Measurements from ENCODE around the gene OR10A2. TPM values are rescaled to one million over a fixed set of nuclear protein-coding genes. Genes with fewer than 3 reads are reported as not detected.
"Not testable (repeated sequence)": the region's sequence is repeated elsewhere in the genome, so short reads cannot be mapped to it uniquely, and the experiment has no call there.

OR10A2 gene, protein sequence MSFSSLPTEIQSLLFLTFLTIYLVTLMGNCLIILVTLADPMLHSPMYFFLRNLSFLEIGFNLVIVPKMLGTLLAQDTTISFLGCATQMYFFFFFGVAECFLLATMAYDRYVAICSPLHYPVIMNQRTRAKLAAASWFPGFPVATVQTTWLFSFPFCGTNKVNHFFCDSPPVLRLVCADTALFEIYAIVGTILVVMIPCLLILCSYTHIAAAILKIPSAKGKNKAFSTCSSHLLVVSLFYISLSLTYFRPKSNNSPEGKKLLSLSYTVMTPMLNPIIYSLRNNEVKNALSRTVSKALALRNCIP
- total RNA-seq: not detected

DNA sequence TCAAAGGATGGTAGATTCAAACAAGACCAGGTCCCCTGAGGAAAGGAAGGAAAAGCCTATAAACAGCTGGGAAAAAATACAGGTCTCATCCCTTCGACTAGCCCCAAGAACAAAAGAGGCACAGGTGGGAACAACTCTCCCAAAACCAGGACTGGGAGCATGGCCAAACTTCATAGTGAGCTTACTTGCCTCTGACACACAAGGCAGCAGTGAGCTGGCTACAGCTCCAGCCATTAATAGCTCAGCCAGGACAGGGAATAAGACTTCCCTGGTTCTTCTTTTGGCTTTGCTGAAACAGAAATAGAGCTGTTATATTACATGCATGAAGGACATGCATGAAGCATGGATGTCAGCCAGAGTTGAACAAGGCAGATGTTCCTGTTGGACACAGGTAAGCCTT is at the start of gene OR10A2:
OR10A2 (plus strand) TSS at position 97 of the 400 bp plus-strand sequence. CDS start 6,698 bp downstream, outside the sequence.
- H3K27me3 Mint-ChIP-seq: peaks cover 19% of the 10 kb centered on the region
- H3K27ac Mint-ChIP-seq: no peak within 1 kb of the TSS
- H3K4me3 Mint-ChIP-seq: no peak within 1 kb of the TSS
- H3K9me3 Mint-ChIP-seq: peaks cover 6% of the 10 kb centered on the region
- ATAC-seq (replicated peaks): no peak
- H3K36me3 Mint-ChIP-seq (ENCODE audit: low read depth): no peaks in the 10 kb centered on the region
- no peaks in the 10 kb centered on the region for H3K4me1 Mint-ChIP-seq

GRCh38 chr11:6813656-6814055 is 49.2 kb upstream of the OR10A2 start:
- Mint-ChIP-seq H3K27ac (no peak overlapping the region), H3K4me1 (peaks cover 5% of the 10 kb centered on the region), H3K36me3 (ENCODE audit: low read depth) (no peaks in the 10 kb centered on the region)

DNA sequence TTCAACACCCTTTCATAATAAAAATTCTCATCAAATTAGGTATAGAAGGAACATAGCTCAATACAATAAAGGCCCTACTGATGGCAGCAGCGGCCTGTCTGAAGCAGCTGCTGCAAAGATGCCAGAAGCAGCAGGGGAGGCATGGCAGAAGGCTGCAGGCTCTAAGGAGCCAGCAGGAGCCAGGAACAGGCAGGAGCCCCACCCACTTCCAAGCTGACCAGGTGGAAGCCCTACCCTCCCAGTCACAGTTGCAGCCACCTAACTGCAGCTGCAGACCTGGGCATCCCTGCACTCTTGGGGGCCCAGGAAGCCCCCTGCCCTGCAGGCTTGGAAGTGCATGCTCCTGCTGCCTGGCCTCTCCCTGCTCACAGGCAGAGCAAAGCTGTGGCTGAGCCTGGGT is 45.2 kb upstream of the OR10A2 start:
- no peak overlapping the region for H3K27ac Mint-ChIP-seq
- H3K4me3 Mint-ChIP-seq: no peak overlapping the region
- H3K36me3 Mint-ChIP-seq (ENCODE audit: low read depth): no peaks in the 10 kb centered on the region
- H3K4me1 Mint-ChIP-seq: no peaks in the 10 kb centered on the region
- H3K27me3 Mint-ChIP-seq: peaks cover 24% of the 10 kb centered on the region
- peaks cover 5% of the 10 kb centered on the region for H3K9me3 Mint-ChIP-seq
- no peak for ATAC-seq (replicated peaks)

More at GRCh38 chr11:6813656-6814055, 49.2 kb upstream of the OR10A2 start:
- Mint-ChIP-seq H3K9me3 (no peaks in the 10 kb centered on the region), H3K27me3 (peaks cover 26% of the 10 kb centered on the region), H3K4me3 (no peak overlapping the region)
- no peak for ATAC-seq (replicated peaks)

DNA sequence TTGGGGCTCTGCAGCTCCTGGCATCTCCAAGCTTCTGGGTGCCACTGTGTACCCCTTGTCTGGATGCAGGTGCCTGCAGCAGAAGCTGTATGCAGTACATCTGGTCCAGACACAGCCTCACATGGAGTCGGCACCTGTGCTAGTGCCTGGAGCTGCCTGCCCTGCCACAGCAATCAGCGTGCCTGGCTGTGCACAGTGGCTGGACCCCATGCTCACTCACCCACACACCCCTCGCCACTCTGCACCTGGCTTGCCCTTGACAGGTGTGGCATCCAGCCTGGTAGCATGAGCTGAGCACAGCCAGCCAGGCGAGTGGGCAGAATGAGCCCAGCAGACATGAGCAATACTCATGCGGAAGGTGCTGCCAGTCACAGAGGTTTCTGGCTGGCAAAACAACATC is 43.9 kb upstream of the OR10A2 start:
- H3K27me3 Mint-ChIP-seq: peaks cover 22% of the 10 kb centered on the region
- H3K4me3 Mint-ChIP-seq: no peak overlapping the region
- no peak overlapping the region for H3K27ac Mint-ChIP-seq
- H3K9me3 Mint-ChIP-seq: peaks cover 5% of the 10 kb centered on the region
- H3K36me3 Mint-ChIP-seq (ENCODE audit: low read depth): no peaks in the 10 kb centered on the region
- H3K4me1 Mint-ChIP-seq: no peaks in the 10 kb centered on the region
- no peak for ATAC-seq (replicated peaks)

- H3K27me3 Mint-ChIP-seq: peaks cover 32% of the 10 kb centered on the region
- H3K9me3 Mint-ChIP-seq: peaks cover 5% of the 10 kb centered on the region
- no peak overlapping the region for H3K4me3 Mint-ChIP-seq
- ATAC-seq (replicated peaks): no peak
- H3K4me1 Mint-ChIP-seq: no peaks in the 10 kb centered on the region
- H3K36me3 Mint-ChIP-seq (ENCODE audit: low read depth): no peaks in the 10 kb centered on the region
- no peak overlapping the region for H3K27ac Mint-ChIP-seq
These were observed 38.6 kb upstream of the OR10A2 start for GRCh38 chr11:6824136-6824823.

GRCh38 chr11:6825231-6825744 is 37.6 kb upstream of the OR10A2 start:
- ATAC-seq (replicated peaks): peak; percentile 69
- Mint-ChIP-seq H3K27me3 (peaks cover 32% of the 10 kb centered on the region), H3K9me3 (peaks cover 2% of the 10 kb centered on the region), H3K4me3 (no peak overlapping the region), H3K4me1 (no peaks in the 10 kb centered on the region), H3K36me3 (ENCODE audit: low read depth) (no peaks in the 10 kb centered on the region), H3K27ac (no peak overlapping the region)

GRCh38 chr11:6828103-6828502 is 34.8 kb upstream of the OR10A2 start:
- H3K9me3 Mint-ChIP-seq: no peaks in the 10 kb centered on the region

DNA sequence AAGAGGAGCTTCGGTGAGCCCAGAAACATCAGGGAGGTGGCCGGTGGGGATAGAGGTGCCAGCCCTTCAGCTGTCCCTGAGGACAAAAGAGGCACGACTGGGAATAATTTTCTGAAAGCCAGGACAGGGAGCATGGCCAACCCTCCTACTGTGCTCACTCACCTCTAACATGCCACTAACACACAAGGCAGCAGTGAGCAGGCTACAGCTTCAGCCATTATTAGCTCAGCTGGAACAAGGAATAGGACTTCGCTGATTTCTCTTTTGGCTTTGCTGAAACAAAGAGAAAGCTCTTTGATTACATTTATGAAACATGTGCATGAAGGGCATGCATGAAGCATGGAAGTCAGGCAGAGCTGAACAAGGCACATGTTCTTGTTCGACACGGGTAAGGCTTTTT is 29.5 kb upstream of the OR10A2 start:
- Mint-ChIP-seq H3K4me1 (no peaks in the 10 kb centered on the region), H3K27me3 (peaks cover 16% of the 10 kb centered on the region), H3K9me3 (no peaks in the 10 kb centered on the region), H3K36me3 (ENCODE audit: low read depth) (no peaks in the 10 kb centered on the region), H3K27ac (no peak overlapping the region), H3K4me3 (no peak overlapping the region)
- no peak for ATAC-seq (replicated peaks)

More at GRCh38 chr11:6828103-6828502, 34.8 kb upstream of the OR10A2 start:
- ATAC-seq (replicated peaks): no peak
- Mint-ChIP-seq H3K36me3 (ENCODE audit: low read depth) (no peaks in the 10 kb centered on the region), H3K27ac (no peak overlapping the region), H3K4me1 (no peaks in the 10 kb centered on the region), H3K4me3 (no peak overlapping the region), H3K27me3 (peaks cover 30% of the 10 kb centered on the region)

GRCh38 chr11:6834021-6834420 is 28.8 kb upstream of the OR10A2 start:
- Mint-ChIP-seq H3K36me3 (ENCODE audit: low read depth) (no peaks in the 10 kb centered on the region), H3K4me1 (no peaks in the 10 kb centered on the region), H3K4me3 (no peak overlapping the region), H3K9me3 (no peaks in the 10 kb centered on the region), H3K27ac (no peak overlapping the region), H3K27me3 (peaks cover 12% of the 10 kb centered on the region)
- no peak for ATAC-seq (replicated peaks)

GRCh38 chr11:6841694-6842093 is 21.2 kb upstream of the OR10A2 start:
- Mint-ChIP-seq H3K9me3 (no peaks in the 10 kb centered on the region), H3K27me3 (peaks cover 25% of the 10 kb centered on the region), H3K36me3 (ENCODE audit: low read depth) (no peaks in the 10 kb centered on the region), H3K27ac (no peak overlapping the region), H3K4me3 (no peak overlapping the region), H3K4me1 (no peaks in the 10 kb centered on the region)
- ATAC-seq (replicated peaks): no peak

DNA sequence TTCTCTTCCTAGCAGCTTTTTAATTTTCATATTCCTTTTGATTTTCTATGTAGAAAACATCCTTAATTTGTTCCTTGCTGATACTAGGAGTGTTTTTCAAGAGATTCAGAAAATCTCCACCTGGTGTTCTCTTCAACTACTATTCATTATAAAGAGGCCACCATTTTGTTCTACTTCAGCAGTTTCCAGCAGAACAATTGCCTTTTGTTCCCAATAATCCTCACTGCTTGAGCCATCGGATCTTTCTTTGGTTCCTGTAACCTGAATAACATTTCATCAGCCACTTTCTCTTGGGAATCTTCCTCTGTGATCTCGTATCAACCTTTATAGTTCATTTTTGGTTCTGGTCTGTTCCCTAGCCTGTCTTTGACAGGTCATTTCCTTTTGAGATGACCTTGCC is 19.2 kb upstream of the OR10A2 start:
- Mint-ChIP-seq H3K36me3 (ENCODE audit: low read depth) (no peaks in the 10 kb centered on the region), H3K4me1 (no peaks in the 10 kb centered on the region), H3K9me3 (no peaks in the 10 kb centered on the region), H3K27me3 (peaks cover 37% of the 10 kb centered on the region), H3K4me3 (no peak overlapping the region), H3K27ac (no peak overlapping the region)
- no peak for ATAC-seq (replicated peaks)

GRCh38 chr11:6844356-6844755 is 18.5 kb upstream of the OR10A2 start:
- Mint-ChIP-seq H3K4me1 (no peaks in the 10 kb centered on the region), H3K27me3 (peaks cover 37% of the 10 kb centered on the region), H3K27ac (no peak overlapping the region), H3K9me3 (no peaks in the 10 kb centered on the region), H3K36me3 (ENCODE audit: low read depth) (no peaks in the 10 kb centered on the region), H3K4me3 (no peak overlapping the region)
- no peak for ATAC-seq (replicated peaks)

GRCh38 chr11:6845383-6845782 is 17.5 kb upstream of the OR10A2 start, which contains the start of gene OR10A5:
TSS of gene OR10A5 (plus strand) at chr11:6845683. CDS start at chr11:6845683, 0 bp downstream.
- Mint-ChIP-seq H3K9me3 (no peaks in the 10 kb centered on the region), H3K4me1 (no peaks in the 10 kb centered on the region), H3K36me3 (ENCODE audit: low read depth) (no peaks in the 10 kb centered on the region), H3K4me3 (no peak within 1 kb of the TSS), H3K27me3 (peaks cover 37% of the 10 kb centered on the region), H3K27ac (no peak within 1 kb of the TSS)
- no peak for ATAC-seq (replicated peaks)

DNA sequence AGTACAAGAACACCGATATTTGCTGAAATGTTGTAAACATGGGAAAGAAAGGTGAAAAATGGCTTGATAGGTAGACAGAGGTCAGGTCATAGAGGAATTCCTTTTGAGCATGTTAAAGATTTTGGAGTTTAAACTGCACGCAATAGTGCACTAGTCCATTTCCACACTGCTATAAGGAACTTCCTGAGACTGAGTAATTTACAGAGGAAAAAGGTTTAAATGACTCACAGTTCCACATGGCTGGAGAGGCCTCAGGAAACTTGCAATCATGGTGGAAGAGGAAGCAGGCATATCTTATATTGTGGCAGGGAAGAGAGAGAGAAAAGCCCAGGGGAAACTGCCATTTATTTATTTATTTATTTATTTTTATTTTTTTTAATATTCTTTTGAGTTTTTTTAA is 12.3 kb upstream of the OR10A2 start:
- Mint-ChIP-seq H3K27me3 (peaks cover 19% of the 10 kb centered on the region), H3K9me3 (no peaks in the 10 kb centered on the region), H3K4me3 (no peak overlapping the region), H3K36me3 (ENCODE audit: low read depth) (no peaks in the 10 kb centered on the region), H3K27ac (no peak overlapping the region), H3K4me1 (no peaks in the 10 kb centered on the region)
- ATAC-seq (replicated peaks): no peak

DNA sequence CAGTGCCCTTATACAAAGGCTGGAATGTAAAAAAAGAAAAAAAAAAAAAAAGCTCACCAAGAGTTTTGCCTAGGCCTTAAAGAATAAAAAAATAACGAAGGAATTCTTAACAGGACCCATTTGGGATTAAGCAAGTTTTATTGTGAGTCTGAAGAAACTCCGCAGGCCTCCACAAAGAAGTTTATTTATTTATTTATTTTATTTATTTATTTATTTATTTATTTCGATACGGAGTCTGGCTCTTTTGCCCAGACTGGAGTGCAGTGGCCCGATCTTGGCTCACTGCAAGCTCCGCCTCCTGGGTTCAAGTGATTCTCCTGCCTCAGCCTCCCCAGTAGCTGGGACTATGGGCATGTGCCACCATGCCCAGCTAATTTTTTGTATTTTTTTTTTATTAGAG is 8.1 kb upstream of the OR10A2 start:
- ATAC-seq (replicated peaks); H3K4me3 Mint-ChIP-seq; H3K9me3 Mint-ChIP-seq; H3K4me1 Mint-ChIP-seq; H3K27me3 Mint-ChIP-seq; H3K36me3 Mint-ChIP-seq (ENCODE audit: low read depth); H3K27ac Mint-ChIP-seq: not testable (repeated sequence)

Measured in activated T-helper 17 cell treated with anti-CD3 and anti-CD28 coated beads, Interleukin-2, amount 50 U/mL, for 72 hours (primary cell).